HL-60 (cell line): Measurements from ENCODE around the gene EPHB2.

Source experiments
- POLR2AphosphoS5 ChIP-seq: IDR thresholded peaks from 2 replicates; pipeline ENCODE4 v1.6.1; 2012; ENCODE audit warnings: low read depth
- TF ChIP-seq, protein P1 (sequence below): IDR thresholded peaks from 2 replicates; pipeline ENCODE4 v1.6.1; 2012; ENCODE audit warnings: low read depth; ENCODE audit not compliant: insufficient replicate concordance
- TF ChIP-seq, protein P2 (sequence below): IDR thresholded peaks from one replicate; pipeline ENCODE4 v1.5.1; 2011; ENCODE audit warnings: low read length, control low read depth, inconsistent platforms; ENCODE audit not compliant: insufficient read depth

DNA sequence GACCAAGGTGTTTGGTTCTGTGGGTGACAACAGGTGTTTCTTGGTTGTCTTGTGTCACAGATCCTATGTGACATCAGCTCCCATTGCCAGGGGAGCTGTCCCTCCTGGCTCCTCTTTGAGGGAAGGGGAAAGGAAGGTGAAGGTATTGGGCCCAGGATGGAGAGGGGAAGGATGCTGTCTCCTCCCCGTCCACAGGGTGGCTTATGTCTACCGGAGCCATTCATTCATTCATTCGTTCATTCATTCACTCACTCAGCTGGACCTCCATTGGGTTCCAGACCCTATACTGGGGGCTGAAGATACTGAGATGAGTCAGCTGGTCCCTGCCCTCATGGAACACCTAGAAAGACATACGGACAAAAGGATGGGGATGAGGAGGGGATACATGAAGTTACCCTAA, 38.9 kb downstream of the EPHB2 start:
- TF ChIP-seq POLR2AphosphoS5: no peak
- TF ChIP-seq, protein P1, sequence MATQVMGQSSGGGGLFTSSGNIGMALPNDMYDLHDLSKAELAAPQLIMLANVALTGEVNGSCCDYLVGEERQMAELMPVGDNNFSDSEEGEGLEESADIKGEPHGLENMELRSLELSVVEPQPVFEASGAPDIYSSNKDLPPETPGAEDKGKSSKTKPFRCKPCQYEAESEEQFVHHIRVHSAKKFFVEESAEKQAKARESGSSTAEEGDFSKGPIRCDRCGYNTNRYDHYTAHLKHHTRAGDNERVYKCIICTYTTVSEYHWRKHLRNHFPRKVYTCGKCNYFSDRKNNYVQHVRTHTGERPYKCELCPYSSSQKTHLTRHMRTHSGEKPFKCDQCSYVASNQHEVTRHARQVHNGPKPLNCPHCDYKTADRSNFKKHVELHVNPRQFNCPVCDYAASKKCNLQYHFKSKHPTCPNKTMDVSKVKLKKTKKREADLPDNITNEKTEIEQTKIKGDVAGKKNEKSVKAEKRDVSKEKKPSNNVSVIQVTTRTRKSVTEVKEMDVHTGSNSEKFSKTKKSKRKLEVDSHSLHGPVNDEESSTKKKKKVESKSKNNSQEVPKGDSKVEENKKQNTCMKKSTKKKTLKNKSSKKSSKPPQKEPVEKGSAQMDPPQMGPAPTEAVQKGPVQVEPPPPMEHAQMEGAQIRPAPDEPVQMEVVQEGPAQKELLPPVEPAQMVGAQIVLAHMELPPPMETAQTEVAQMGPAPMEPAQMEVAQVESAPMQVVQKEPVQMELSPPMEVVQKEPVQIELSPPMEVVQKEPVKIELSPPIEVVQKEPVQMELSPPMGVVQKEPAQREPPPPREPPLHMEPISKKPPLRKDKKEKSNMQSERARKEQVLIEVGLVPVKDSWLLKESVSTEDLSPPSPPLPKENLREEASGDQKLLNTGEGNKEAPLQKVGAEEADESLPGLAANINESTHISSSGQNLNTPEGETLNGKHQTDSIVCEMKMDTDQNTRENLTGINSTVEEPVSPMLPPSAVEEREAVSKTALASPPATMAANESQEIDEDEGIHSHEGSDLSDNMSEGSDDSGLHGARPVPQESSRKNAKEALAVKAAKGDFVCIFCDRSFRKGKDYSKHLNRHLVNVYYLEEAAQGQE: no peak
- TF ChIP-seq, protein P2, sequence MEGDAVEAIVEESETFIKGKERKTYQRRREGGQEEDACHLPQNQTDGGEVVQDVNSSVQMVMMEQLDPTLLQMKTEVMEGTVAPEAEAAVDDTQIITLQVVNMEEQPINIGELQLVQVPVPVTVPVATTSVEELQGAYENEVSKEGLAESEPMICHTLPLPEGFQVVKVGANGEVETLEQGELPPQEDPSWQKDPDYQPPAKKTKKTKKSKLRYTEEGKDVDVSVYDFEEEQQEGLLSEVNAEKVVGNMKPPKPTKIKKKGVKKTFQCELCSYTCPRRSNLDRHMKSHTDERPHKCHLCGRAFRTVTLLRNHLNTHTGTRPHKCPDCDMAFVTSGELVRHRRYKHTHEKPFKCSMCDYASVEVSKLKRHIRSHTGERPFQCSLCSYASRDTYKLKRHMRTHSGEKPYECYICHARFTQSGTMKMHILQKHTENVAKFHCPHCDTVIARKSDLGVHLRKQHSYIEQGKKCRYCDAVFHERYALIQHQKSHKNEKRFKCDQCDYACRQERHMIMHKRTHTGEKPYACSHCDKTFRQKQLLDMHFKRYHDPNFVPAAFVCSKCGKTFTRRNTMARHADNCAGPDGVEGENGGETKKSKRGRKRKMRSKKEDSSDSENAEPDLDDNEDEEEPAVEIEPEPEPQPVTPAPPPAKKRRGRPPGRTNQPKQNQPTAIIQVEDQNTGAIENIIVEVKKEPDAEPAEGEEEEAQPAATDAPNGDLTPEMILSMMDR: no peak
